SKM-1 (cell line): Measurements from ENCODE around the gene USH2A.
A peak's percentile ranks its signal among the peaks of the same experiment; 100 is the strongest.
"Not testable (repeated sequence)": the region's sequence is repeated elsewhere in the genome, so short reads cannot be mapped to it uniquely, and the experiment has no call there.

Experiments used
- DNase-seq: peaks from one replicate; lab custom pipeline; 2025; ENCODE audit not compliant: unreplicated experiment; lab: John Stamatoyannopoulos, UW

USH2A gene

DNA sequence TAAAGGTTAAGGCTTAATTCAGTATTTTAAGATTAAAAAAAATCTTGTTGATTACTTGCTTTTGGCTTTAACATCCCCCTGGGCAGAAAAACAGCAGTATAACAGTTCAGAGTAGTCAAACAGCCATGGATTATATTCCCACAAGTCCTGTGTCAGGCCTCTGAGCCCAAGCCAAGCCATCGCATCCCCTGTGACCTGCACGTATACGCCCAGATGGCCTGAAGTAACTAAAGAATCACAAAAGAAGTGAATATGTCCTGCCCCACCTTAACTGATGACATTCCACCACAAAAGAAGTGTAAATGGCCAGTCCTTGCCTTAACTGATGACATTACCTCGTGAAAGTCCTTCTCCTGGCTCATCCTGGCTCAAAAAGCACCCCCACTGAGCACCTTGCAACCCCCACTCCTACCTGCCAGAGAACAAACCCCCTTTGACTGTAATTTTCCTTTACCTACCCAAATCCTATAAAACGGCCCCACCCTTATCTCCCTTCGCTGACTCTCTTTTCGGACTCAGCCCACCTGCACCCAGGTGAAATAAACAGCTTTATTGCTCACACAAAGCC lies 277.7 kb downstream of the USH2A start:
- DNase-seq, result not testable (repeated sequence)

DNA sequence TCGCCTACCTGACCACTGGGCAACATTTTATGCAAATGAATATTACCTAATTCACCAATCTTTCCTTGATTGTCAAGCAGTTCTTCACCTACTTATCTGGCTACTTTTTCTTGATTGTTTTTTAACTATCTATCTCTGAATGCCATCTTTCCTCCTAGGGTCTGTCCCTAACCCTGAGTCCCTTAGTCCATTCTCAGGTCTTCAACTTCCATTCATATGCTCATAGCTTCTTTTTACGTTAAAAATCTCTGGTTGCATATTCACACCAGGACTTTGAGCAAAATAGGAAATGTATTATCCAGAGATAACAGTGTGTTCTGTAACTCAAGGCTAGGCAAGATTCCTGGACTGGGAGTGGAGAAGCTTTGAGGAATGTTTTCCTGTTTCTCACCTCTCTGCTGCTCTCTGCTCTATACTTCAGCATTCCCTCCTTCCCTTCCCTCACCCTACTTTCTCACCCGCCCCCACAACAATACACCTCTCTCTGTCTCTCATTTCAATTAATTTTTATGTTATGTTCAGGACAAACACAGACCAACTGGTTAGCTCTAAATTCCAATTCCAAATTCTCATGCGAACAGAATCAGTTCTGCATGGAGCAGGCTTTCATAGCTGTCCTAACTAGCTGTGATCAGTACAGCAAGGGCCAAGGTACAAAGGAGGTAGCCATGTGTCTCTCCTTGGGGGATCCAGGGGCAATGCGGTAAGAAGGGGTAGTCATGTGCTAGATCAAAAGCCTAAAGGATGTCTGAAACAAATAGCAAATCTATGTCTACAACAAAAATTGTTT lies 278.4 kb downstream of the USH2A start:
- DNase-seq, result no peak

DNA sequence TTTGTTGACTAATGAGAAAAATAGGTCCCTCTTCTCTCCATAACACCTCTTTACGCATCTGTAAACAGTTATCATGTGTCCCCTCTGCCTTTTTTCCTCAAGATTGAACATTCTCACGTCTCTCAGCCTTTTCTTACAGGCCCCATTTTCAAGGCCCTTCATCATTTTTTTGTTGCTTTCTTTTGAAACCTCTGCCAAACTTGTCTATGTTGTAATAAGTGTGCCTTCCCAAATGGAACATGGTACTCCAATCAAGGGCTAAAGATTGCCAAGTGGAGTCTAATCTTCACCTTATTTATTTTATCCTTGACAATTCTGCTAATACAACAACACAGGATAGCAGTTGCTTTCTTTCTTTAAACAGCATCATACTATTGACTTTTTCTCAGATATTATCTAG lies 280.3 kb downstream of the USH2A start:
- DNase-seq, result no peak

DNA sequence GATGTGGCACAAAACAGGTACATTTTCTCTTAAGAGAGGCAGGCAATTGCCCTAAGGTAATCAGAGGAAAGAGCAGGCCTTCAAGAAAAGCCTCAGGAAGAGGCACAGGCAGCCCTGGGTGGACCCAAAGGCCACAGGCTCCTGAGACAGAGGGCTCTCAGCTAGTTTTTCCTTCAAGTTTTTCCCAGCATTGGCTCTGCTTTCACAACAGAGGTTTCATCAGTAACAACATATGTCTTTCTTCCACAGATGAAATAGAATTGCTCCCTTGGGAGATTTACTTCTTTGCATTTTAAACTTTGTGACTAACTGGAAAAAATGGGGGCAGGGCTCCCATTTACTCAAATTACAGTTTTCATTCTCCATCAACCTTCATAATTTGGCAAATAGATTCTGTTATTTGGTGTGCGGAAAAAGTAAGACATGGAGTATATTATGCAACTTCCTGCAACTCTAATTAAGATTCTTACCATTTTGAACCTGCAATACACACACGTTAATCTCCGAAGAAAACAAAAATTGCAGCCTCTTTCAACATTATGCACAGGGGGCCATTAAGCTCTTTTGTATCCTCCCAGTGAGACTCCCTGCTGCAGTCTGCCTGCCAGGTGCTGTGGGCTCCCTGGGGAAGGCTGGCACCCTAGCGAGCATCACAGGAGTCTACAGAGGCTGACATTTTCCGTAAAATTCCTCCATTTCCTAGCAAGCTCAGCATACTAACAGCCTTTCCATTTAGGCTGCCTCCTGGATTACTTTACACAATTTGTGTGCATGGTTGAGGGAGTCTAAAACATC lies 282.3 kb downstream of the USH2A start:
- DNase-seq, result no peak

DNA sequence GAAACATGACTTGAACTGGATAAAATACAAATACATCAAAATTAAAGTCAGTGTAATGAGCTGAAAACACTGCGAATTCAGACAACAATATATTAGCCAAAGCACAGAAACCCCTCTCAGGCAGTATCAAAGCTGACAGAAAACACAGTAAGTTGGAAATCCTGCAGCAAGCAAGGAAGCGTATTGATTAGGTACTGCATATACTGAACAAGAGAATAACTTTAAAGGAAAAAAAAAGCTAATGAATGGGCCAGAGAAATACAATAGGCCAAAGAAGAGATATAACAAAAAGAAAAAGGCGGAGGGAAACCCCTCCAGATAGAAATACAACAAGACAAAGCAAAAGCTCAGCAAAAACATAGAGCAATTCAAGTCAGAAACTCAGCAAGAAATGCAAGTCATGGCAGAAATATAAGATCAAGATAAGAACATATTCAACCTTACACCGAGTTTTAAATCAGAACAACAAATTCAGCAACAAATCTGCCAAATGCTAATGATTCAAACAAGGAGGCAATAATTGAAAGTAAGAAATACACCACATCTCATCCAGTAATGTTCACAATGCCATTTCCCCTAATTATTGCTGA lies 299.0 kb downstream of the USH2A start:
- DNase-seq, result no peak

DNA sequence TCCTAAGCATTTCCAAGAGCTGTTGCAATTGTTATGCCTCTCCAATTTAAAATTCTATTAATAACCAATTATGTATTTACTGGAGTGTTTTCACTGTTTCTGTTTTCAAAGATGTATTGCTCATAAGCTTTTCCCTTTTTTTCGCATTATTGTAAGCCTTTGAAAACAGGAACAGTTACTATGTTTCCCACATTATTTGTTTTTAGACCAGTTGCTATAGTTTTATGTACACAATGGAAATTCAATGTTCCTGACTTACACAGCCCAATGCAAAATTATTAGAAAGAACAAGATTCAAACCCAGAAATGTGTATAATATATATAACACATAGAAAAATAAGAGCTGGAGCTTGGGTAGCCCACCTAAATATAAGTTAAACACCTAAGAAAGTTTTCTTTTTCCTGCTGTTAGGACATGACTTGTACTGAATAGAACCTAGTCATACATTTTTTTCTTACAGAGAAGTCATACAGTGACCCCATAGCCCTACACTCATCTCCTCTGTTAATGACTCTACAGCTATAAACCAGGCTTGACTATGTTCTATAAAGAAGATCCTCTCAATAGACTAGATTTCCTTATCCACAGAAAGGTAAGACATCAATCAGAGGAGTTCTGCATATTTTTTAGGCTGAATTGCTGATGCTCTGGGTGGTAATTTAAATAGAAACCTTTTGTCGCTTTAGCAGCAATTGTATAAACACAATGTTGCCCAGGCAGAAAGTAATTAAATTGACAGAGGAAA lies 299.6 kb downstream of the USH2A start:
- no peak for DNase-seq

DNA sequence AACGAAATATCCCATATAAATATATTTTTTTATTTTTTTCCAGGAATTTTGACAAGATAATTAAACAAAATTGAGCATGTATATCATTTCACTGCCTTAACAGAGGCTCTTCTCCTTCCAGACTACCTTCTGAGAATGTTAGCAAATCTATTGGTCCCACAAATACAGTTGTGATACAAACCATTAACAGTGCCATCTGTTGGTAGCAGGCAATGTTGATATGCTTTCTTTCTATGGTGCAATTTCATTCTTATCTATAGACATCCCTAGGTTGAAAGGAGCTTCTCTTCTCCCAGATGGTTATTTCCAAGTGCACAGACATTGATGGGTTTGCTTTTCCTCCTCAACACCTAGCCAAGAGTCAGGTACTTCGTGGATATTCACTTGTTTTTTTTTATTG lies 303.6 kb downstream of the USH2A start:
- DNase-seq, result peak; percentile 30

DNA sequence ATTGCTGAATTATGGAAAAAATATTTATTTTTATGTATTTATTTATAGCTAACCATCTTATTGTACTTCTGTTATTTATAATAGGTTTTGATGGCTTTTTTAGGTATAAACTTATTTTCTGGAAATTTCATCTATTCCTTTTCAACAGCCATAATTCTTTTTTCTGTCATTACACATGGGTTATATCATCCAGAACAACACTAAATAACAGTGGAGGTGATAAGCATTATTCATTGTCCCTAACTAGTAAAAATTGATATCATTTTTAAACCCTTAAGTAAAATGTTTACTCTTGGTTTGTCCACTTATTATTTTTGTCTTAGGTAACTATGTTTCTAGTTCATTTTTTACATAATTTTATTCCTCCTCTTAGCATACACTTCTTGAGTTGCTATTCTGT lies 309.1 kb downstream of the USH2A start:
- no peak for DNase-seq

DNA sequence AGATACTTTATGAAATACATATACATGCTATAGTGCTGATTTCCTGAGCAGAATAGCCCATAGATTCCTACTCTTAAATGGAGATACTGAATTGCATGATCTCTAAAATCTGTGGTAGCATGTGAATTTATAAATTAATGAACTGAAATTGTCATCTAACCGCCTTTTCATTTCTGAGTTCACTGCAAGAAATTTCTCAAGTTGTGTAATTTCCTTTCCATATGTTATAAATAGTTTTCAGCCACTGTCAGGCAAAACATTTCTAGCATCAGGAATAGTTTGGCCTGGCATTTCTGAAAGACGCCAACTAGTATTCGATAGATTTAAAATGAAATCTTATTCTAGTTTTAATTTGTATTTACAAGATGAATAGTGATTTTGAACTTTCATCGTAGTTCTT lies 310.1 kb downstream of the USH2A start:
- no peak for DNase-seq

DNA sequence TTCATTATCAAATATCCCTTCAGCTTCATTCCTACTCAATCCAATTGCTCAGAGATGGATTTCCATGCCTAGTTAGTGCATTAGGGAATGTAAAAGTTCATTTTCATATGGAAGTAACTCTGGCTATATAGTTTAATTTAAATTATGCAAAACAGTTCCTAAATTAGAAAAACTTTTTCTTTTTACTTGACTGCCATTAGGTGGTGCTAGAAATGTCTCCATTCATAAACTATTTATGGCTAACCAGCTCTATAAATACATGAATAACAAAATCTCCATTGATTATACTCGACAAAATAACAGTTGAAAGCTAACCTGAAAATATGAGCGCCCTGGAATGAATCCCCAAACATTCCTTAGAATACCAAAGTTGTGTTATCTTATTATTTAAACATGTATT lies 311.4 kb downstream of the USH2A start:
- DNase-seq, result no peak

DNA sequence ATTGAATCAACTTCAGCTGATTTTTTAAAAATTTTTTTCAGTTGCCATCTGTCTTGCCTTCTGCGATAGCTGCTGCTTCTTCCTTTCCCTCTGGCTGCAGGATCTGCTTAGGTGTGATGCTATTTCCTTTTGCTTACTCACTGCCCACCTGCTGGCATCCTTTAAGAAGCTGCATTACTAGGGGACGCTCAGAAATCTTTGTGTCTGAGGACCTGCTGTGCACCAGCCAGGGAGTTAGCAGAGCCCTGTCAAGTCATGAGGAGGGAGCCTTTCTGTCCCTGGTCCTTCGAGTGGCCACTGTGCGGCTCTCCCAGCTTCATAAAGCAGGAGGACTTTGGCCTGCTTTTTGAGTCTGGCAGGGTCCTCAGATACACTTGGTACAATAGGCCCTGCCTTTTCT lies 327.8 kb downstream of the USH2A start:
- DNase-seq, result no peak

DNA sequence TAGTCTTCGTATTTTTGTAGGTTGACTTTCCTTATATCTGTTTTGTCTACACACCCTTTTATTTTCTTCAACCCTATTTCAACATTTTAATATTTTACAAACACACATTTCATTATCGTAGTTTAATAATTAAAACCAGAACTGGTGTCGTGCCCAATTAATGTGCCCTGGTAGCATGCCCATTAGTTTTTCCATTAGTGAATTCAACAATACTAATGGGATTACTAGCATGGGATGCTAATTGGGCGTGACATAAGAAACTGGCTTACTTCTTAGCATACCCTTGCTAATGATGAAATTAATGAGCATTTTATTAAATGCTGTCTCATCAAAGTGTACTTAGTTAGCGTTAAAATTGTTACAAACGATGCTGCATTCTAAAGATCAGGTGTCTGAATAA lies 332.7 kb downstream of the USH2A start:
- no peak for DNase-seq

DNA sequence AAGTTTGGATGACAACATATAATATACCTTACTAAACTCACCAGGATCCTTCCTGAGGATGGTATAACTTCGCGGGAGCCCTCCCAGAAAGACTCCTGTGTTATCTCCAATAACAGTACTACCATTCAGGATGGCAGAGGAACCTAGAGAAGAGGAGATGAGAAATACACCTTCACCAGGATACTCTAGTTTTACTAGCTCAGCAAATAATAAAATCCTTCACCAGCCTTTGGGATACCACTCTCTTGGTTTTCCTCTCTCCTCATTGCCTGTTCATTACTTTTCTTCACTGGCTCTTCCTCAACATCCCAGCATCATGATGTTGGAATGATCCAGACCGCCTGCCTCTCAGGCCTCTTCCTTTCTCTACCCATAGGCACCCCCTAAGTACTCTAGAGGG lies 336.6 kb downstream of the USH2A start:
- DNase-seq, result no peak

DNA sequence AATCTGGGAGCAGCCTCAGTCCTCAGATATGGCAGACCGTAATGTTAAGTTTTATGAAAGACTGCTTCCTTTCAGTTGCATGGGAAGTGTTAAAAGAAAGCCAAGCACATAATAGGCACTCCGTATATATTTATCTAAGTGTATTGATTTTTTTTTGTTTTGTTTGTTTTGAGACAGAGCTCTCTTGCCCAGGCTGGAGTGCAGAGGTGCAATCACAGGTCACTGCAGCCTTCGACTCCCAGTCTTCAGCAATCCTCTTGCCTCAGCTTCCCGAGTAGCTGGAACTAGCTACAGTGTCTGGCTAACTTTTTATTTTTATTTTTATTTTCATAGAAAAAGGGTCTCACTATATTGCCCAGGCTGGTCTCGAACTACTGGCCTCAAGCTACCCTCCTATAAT lies 341.8 kb downstream of the USH2A start:
- DNase-seq, result no peak

DNA sequence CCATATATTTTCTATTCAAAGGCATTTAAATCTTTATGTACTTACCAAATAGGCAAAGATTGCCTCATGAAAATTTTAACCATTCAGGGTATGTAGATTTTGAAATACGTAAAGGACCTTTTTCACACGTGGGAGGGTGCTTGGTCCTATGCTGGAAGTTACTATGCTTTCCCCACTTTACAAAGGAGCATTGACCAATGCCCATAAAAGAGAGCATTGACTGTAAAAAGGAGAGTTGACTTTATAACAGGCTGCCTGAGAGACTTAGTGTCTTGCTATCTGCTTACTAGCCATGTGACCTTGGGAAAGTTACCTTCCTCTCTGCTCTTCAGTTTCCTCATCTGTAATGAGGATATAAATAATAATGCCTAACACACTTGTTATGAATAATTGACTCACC lies 346.5 kb downstream of the USH2A start:
- DNase-seq, result no peak

DNA sequence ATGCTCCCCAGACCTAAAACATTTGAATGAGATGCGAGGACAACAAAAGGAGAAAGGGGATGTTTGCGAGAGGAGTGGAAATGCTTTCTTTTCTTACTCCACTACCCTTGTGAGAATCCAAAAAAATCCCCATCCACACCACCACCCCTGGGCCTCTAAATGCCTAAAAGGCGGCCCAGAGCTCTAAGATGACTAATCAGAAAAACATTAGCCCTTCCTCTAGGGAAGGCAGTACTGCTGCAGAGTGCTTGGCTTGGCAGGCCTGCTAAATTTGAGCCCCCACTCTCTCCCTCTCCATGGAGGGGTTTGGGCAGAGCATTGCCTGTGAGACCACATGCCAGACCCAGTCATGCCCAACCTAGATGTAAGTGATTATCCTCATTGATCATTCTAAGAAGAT lies 347.9 kb downstream of the USH2A start:
- no peak for DNase-seq

DNA sequence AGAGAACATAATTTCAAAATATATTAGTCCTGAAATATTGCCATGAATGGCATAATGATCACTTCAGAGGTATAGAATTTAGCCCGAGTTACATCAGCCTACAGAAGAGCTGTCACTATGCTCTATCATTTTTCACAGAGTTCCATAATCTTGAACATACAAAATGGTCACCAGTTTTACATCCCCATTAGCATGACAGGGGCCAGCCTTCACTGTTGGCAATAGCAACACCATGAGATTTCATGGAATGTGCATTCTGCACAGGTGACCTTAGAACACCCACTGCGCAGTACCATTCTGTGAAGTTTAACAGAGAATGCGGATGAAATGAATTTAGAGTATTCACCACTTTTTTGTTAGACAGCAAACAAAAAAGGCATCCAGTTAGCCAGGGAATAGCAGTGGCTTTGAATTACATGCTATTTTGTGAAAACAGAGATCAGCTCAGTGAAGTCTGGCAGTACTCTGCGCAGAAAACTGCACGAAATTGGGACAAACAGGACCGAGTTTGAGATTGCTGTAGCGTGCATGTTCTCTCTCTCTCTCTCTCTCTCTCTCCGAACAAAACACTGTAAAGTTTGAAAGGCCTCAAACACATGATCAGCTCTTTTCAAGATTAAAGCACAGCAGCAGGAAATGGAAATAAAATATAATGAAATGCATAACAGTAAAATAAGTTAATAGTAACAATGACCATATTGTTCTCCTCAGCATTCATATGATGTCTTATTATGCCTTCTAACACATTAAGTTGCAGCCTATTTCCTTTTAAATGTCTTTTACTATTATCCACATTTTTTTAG lies 349.3 kb downstream of the USH2A start:
- no peak for DNase-seq

DNA sequence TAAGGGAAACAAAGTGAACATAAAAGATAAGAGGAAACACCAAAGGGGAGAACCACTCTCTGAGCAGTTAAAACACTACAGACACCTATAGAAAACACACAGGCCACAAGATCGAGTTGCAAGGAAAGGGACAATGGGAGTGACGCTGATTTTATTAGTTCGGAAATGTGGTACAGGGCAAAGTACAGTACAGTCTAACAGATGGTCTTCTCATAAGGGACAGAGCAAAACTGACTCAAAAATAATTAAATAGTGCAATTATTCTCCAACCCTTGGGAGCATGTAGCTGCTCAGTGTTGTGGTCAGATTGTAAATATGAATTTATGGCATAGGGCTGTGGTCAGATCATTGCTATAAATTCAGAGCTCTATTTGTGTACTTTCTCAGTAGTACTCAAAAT lies 352.0 kb downstream of the USH2A start:
- DNase-seq, result no peak

DNA sequence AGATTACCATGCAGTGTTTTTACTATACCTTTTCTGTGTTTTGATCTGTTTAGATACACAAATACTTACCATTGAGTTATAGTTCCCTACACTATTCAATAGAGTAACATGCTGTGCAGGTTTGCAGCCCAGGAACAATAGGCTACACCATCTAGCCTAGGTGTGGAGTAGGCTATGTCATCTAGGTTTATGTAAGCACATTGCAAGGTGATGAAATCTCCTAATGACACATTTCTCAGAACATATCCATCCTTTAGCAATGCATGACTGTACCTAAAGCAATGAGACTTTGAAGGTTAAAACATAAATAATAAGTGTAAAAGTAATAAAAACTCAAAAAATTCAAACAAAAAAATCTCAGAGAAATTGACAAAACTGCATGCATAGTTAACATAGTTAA lies 358.6 kb downstream of the USH2A start:
- DNase-seq, result no peak

DNA sequence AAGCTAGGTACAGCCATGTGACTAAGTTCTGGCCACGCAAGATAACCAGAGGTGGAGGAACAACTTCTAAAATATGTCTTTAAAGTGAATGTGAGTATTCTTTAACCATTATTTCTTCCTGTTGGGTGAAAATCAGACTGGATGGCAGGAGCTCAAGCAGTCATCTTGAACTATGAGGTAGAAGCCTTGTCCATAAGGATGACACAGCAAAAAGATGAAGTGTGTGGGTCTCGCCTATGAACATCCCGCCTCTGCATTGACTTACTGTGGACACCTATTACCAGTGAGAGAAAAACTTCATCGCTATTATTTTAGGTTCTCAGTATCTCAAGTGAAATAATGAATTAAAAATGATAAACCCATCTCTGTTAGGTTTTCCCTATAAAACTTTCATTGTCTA lies 365.3 kb downstream of the USH2A start:
- DNase-seq, result no peak
